HG03520 (cell line): ENCODE measurements around the gene ZIC1.

Experiments
- ATAC-seq: cut with Tn5 transposase; IDR thresholded peaks from one replicate; pipeline ENCODE4 v1.9.1; 2021; ENCODE audit warnings: mild to moderate bottlenecking, moderate library complexity; ENCODE audit not compliant: unreplicated experiment

Gene ZIC1

DNA sequence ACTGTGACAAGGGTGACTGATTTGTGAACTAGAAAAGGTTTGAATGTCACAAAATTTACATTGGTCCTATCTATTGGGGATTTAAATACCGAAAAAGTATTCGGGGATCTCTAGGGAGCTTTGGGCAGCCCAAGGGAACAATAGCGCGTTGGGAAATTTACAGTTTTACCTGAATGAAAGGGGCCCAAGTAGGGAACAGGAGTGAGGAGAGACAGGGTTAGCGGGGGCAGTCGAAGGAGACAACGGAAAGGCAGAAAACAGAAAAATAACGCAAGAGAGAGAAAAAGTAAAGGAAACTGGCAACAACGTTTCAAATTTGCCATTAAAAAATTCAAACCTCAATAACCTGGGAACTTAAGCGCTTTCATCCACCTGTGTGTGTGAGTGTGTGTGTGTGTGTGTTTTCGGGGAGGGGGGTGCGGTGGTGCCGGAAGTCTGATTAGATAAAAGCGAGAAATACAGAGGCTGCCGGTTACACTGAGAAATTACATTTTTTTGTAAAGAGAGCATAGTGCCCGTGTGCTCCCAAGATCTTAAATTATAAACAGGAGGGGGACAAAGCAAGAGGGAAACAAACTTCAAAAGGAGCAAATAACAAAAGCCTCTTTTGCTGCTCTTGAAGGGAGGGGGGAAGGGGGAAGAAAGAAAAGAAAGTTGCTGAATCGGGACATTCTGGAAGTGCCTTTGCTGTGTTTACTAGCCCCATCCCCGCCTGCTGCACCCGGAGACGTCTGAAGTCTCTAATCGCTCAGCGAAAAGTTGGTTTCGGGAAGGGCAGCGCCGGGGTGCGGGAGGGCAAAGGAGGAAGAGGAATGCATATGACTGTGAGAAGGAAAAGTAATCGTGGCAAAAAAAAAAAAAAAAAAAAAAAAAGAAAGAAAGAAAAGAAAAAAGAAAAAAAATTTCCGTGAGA, 721 bp upstream of the ZIC1 start:
- no peak for ATAC-seq

DNA sequence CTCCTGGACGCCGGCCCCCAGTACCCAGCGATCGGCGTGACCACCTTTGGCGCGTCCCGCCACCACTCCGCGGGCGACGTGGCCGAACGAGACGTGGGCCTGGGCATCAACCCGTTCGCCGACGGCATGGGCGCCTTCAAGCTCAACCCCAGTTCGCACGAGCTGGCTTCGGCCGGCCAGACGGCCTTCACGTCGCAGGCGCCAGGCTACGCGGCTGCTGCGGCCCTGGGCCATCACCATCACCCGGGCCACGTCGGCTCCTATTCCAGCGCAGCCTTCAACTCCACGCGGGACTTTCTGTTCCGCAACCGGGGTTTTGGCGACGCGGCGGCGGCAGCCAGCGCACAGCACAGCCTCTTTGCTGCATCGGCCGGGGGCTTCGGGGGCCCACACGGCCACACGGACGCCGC, 956 bp downstream of the ZIC1 start:
- no peak for ATAC-seq

DNA sequence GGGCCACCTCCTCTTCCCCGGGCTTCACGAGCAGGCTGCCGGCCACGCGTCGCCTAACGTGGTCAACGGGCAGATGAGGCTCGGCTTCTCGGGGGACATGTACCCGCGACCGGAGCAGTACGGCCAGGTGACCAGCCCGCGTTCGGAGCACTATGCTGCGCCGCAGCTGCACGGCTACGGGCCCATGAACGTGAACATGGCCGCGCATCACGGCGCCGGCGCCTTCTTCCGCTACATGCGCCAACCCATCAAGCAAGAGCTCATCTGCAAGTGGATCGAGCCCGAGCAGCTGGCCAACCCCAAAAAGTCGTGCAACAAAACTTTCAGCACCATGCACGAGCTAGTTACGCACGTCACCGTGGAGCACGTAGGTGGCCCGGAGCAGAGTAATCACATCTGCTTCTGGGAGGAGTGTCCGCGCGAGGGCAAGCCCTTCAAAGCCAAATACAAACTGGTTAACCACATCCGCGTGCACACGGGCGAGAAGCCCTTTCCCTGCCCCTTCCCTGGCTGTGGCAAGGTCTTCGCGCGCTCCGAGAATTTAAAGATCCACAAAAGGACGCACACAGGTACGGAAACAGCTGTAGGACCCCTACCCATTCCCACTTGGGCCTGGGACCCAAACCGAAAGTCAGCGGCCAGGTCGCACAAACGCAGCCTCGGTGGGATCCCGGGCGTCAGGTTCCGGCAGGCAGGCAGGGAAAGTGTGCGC, 1.5 kb downstream of the ZIC1 start:
- no peak for ATAC-seq

- no peak for ATAC-seq
Measured at GRCh38 chr3:147411238-147411814, 2.2 kb downstream of the ZIC1 start.

DNA sequence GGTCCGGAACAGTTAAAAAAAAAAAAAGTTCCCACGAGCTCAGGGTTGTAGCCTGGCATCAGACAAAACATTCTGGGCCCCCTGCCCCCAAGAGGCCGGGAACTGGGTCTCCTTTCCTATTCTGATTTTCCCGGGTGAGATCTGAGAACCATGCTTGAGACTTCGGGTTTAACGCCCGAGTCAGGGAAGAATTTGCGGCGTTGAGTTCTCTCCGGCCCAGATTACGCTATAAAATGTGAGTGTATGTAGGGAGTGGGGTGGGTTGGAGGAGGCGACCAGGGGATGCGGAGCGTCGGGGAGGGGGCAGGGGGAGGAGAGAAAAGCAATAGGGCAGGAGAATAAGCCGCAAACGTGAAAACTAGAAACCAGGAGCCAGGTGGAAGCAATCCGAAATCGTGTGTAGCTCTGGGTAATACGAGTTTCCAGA, 2.7 kb downstream of the ZIC1 start:
- ATAC-seq: no peak

DNA sequence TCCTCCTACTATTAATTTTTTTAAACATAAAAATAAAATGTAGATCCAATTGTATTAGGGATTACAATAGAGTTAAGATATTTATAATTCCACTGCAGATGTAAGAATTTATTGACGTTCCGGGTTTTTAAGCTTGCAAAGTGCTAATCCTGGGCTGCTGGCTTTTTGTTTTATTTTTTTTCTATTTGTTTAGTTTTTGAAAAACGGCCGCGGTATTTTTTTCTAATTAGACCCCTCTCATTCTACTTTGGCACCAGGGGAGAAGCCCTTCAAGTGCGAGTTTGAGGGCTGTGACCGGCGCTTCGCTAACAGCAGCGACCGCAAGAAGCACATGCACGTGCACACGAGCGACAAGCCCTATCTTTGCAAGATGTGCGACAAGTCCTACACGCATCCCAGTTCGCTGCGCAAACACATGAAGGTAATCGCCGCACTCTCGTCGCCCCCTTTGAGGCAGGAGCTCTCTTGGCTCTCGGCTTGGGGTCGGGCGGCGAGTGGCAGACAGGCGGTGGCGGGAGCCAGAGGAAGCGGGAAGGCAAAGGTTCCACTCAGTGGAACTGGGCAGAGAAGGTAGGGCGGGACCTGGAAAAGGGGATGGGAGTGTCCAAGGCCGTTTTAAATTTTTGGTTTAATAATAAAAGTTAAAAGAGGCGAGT, 3.2 kb downstream of the ZIC1 start:
- no peak for ATAC-seq

- ATAC-seq: no peak
Measured at GRCh38 chr3:147412917-147413685, 3.9 kb downstream of the ZIC1 start.

GRCh38 chr3:147413686-147414389, 4.7 kb downstream of the ZIC1 start:
- no peak for ATAC-seq

- no peak for ATAC-seq
Measured at GRCh38 chr3:147414390-147415138, 5.4 kb downstream of the ZIC1 start.

- ATAC-seq: no peak
Measured at GRCh38 chr3:147415286-147415685, 6.1 kb downstream of the ZIC1 start.

DNA sequence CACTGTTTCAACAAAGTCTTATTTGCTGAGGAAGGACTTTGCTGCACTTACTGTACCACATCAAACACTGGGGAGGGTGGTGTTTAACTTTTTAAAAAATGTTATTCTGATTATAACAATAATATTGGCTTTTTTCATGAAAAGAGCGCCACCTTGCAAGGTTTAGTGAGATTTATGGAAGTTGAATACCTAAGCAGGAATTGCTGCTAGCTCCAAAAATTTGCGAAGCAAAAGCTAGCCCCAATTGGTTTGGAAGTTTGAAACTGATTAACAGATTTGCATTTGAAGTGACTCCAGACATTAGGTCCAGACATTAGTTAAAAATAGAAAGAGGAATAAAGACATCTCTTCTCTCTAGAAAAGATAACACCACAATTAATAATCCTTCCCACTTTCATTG, 6.7 kb downstream of the ZIC1 start:
- no peak for ATAC-seq

- ATAC-seq: no peak
Measured at GRCh38 chr3:147416931-147417330, 7.8 kb downstream of the ZIC1 start.

DNA sequence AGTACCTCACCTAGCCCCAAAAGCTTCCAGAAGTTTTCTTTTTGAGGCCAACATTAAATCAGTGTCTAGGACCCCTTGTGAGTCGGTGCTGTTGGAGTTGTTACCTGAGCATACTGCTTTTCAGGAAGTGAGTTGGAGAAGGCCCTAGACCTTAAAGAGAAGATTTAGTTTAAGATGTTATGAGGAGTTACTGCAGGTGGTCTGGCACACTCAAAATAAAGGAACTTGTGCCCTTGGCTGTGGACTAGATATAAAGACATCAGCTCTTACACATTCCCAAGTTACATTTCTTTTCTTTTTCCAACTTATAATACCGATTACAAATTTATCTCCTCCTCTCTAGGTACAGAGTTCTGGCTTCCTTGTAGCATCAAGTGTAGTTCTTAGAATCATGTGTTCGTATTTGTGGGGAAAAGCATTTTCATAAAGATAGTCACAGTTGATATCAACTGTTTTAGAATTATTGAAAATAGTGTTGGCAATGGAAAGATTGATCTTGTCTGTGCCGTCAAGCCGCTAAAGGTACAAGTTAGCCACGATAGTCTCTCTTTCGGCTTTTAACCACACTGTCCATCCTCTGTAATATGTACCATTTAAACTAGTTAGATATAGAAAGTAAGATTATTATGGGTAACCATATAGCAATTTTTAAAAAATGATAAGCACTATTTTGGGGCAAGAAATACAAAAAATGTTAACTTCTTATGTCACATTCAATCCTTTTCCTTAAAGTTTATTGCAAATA, 8.6 kb downstream of the ZIC1 start:
- ATAC-seq: no peak

DNA sequence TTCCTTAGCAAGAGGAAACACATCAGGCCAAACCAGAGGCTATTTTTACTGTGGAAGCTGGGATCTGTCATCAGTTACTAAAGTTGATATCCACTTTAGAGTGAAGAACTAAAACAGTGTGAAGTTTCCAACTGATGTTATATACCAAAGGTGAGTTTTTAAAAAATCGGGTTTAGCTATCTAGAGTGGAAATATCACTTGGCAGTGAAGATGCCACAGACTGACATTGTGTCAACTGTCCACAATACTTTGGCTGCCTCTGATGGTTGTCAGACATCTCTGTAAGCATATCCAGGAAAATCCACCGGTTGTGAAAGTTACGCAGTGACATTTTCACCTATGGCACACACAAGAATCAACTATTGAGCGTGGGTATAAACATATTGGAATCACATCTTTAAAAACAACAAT, 9.2 kb downstream of the ZIC1 start:
- no peak for ATAC-seq

GRCh38 chr3:147418808-147419701, 9.9 kb downstream of the ZIC1 start:
- ATAC-seq: no peak

DNA sequence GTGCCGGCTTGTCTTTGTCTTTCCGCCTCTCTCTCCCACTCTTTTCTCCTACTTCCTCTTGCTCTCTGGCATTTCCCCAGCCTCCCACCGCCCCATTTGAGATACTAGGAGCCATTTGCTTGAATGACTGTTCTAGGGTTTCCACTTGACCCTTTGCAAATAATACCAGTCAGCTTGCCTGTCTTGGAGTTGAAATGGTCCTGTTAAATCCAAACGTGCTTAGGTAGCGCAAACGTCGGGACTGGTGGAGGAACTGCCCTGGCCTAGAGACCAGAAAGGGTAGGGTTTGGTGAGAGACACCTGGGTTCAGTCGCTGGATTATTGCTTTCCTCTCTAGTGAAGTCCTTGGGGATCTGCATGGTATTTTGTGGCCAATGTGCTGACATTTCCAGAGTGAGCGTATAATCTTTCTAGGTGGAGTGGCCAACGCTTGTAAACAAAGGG, 10.6 kb downstream of the ZIC1 start:
- ATAC-seq: no peak
